CD4-positive, alpha-beta T cell treated with Interferon gamma for 1 hour (primary cell): ENCODE results near the gene PDE2A.

Source experiments
- DNase-seq: peaks from one replicate; pipeline ENCODE4 v3.0.0-alpha.2; 2020

The PDE2A gene

DNA sequence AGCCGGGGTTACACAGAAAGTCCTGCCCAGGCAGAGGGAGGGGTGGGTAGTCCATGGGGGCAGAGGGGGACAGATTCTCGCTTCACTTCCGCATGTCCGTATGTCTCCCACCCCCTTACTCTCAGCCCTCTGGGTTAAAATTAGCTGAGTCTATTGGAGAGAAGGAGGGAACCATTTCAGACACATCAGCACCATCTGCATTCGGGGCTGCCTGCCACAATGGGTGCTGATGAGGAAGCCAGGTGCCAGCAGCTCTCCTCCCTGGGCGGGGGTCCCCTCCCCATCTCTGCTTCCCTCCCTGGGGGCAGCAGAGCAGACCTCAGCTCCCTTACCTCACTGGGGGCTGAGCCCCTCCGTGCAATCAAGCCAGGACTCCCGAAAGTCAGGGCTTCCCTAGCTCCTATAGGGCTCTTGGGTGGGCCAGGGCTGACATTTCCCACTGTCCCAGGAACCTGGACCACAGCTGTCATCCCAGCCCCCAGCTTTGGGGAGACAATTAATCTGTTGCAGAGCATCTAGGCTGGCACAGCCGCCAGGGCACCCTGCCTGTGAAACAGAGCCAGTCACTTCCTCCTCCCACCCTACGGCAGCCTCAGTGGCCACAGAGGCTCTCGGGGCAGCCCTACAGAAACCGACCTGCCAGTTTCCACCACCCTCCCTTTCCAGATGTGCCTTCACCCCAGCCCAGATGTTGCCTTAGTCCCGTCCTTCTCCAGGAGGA lies 67.3 kb downstream of the PDE2A start:
- DNase-seq: no peak

DNA sequence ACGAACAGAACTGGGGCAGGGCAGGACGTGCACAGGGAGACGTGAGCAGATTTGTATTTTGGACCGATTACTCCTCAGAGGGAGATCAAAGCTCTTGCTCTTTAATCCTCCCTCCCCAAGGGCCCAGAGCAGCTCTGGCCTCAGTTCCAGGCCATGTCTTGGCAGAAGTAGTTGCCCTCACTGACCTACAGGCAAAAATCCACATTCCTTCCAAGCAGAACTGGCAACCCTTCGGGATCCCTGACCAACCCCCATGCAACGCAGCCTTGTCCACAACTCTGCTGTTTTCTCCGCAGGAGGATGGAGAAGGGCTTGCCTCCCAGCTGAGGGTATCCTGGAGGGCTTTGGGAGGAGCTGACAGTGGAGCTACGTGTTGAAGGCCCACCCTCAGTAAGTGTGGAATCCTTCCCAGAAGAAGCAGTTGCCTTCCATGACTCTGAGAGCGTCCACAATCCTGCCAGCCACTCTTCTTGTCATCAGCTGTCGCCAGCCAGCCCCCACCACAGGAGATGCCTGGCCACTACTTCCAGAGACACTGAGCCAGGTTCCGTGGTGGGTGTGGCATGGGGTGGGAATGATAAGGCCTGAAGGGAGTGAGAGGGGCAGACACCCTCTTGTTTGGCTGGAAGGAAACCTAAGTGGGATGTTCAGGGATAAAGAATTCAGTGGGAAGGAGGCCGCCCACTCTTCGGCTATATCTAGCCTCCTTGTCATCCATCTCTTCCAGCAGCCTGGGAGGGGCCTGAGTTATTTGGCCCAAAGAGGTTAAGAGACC lies 68.1 kb downstream of the PDE2A start:
- no peak for DNase-seq

DNA sequence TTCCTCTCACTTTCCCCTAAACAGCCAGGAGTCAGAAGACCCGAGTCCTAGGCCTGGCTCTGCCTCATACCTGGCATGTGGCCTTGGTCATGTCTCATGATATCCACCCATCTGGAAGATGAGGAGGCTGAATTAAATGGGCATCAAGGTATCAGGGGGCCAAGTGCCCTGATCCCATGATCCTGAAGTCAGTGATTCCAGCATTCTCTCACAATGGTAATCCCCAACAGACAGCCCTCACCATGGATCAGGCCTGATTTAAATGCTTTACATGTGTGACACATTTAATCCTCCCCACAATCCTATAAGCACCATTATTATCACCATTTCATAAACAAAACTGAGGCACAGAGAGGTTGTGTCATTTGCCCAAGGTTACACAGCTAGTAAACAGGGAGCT lies 70.0 kb downstream of the PDE2A start:
- DNase-seq: no peak

DNA sequence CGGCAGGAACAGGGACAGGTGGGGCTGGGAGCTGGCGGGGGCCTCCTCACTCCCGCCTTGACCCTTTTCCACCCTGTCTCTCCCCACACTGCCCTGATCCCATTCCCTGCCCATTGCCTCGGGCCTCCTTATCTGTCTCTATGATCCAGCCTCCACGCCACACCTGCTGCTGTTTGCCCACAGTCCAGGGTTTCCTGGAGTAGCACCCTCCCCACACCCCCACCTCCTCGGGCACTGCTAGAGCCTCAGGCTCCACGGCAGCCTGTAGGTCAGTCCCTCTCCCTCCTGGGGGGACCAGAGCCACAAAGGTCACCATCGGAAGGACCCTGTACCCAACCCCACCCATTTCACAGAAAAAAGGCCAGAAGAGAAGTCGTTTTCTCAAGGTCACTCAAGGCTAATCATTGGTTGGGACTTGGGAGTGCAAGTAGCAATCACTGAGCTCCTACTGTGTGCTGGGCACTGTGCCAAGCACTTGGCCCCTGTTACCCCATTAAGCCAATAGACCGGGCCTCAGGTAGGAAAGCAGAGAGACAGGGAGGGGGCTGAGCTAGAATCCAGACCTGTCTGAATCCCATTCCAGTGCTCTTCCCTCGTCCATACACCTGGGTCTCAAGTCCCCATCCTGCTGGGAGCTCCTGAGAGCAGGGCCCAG lies 71.8 kb downstream of the PDE2A start:
- no peak for DNase-seq

DNA sequence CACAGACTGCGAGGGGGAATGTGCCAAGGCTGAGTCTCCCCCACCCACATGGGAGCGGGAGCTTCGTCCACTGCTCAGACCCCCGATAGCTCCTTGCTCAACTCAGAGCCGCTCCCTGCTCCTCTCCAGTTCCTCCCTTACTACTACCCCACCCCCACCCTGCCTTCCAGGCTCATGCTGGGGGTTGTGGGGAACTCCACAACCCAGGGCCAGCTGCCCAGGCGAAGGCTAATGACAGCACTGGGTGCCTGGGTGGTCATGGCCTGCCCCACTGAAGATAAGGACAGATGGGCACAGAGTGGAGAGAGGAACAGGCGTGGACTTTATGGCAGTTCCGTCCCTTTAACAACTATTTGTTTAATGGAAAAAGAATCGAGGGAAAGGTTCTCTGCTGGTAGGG lies 73.7 kb downstream of the PDE2A start:
- no peak for DNase-seq

DNA sequence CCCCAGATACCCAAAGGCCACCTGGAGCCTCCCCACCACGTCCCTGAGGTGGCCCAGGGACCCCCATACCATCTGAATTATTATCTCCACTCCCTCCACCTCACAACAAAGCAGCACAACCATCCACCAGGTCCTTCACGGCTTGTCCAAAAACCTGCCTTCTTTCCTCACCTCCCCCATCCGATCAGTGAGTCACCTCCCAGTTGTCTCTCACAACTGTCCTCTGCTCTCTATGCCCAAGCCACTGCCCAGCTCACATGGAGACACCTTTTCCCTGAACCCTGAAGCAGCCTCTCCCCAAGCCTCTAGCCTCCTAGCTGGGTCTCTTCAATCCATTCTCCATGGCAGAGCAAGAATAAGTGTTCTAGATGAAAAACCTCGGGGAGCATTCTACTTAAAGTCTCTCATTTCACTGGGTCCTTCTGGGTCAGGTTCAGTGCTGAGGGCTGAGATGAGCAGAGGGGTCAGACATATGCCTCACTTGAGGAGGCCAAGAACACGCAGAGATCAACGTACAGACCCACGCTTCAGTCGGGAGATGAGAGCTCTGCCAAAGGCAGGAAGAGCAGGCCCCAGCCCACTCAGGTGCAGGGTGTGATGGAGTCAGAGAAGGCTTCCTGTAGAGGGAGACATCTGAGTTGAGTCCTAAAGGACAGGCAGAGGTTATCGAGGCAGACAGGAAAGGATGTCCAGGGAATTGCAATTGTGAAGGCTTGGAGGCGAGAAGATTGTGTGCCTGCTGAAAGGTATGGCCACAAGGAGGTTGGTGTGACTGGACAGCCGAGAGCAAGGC lies 74.7 kb downstream of the PDE2A start:
- DNase-seq: no peak

DNA sequence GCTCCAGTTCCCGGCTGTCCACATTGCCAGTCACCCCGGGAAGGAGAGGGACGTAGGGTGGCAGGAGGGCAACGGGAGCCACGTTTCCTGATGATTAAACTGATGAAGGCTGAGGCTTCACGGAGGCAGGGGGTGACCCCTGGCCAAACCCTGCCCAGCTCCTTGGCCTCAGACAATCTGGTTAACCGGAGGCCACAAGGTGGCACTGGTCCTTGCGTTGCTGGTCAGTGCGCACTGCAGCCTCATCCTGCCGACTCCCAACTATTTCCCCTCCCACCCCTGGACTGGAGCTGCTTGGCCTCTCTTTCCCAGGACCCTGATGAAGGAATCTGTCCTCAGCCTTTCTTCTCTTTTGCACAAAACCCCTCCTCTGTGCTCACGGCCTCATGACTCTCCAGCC lies 75.3 kb downstream of the PDE2A start:
- DNase-seq: no peak

DNA sequence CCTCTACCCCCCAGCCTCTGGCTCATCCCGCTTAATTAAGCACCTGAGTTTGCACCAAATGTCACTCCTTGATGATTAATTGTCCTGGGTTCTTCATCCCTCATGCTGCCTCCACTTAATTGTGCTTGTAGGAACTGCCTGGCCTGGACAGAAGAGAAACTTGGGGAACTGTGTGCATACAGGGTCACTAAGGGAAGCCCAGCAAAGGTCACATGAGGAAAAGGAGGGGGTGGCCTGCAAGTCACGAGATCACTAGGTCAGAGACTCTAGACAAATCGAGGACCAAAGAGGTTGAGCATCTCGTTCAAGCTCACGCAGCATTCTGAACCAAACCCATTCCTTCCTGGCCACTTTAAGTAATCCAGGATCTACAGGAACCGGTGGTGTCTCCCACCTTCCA lies 75.8 kb downstream of the PDE2A start:
- no peak for DNase-seq

DNA sequence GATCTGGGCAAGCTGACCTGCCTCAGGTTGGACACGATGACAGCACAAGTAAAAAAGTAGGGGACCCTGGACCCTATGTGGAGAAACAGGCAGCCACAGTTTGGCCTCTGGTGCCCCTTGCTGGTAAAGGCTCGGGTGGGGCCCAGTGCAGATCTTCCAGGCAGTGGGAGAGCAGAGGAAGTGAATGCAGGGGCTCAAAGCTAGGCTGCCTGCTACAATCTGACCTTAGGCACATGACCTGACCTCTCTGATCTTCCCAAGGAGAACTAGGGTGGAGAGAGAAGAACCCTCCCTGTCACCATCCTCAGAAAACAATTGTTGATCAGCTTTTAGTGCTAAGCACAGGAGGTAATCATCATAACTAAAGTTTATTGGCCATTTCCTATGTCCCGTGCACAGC lies 76.5 kb downstream of the PDE2A start:
- DNase-seq: no peak

DNA sequence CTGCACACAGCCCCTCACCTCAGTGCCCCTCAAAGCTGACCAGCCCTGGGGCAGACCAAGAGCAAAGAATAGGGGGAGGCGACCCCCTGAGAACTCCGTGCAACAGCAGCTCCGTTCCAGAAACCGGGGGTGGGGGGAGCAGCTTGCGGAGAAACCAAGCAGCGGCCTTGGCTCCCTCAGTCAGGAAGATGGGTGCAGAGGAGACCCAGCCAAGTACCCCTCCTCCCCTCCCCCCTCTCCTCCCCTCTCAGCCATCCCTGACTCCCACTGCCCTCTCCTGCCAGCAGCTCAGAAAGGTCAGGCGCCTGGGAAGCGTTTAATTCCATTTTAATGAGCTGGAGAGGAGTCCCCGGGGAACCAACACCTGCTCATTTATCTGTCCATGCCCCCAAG lies 78.9 kb downstream of the PDE2A start:
- DNase-seq: no peak

DNA sequence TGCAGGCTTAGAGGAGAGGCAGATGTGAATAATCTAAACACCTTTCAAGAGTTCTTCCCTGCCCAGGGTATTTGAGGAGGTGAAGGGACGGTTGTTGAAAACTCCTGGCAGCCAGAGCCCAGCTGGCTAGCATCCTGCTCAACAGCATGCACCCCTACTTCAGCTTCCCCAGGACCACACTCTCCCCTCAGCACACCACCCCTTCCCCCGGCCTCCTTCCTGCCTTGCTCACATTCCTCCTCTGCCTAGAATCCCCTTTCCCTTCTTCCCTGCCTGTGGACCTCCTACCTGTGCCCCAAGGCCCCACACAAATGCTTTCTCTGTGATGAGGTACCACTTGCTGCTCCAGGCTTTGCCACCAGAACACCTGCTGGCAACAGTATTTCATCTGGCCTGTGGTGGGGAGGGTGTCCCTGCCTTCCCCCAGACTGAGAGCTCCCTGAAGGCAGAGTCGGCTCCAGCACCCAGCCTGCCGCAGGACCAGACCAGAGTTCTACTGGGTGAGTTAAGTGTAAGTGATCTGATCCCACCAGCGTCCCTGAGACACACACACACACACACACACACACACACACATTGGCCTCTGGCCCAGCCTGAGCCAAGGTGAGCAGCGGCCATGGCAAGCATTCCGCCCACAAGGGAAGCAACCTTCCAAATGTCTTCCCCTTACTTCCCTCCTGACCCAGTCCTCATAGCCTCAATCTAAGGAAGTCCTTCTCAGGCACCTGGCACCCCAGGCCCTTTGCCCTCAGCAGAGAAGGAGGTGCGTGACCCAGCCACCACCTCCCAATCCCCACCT lies 79.5 kb downstream of the PDE2A start:
- no peak for DNase-seq

DNA sequence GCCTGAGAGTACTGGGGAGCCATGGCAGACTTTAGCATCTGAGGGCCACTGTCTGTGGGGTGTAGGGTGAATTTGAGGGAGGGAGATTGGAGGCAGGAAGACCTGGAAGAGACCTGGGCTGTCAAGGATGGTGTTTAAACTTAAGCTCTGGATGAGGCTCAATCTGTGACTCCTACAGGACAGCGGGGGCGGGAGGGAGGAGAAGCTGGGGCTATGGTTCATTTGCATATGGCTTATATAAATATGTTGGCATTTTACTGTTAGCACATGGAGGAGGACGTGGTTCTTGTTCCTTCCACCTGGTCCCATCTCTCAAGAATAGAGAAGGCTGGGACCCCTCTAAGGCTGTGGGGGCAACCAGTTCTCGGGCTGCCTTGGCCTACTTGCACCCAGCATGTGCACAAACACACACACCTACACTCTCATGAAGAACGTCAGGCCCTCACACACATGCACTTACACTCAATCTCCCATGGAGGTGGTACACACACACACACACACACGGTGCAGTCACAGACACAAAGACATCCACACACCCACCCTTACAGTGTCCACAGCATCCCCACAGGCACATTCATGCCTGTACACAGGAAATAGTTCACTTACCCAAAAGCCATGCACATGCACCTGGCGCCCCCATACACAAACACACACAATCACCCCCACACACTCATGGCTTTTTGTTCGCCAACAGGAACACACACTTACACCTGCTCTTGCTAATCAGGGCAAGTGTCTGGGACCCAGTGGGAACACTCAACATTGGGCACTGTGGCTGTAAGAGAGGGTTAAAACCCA lies 81.3 kb downstream of the PDE2A start:
- no peak for DNase-seq

DNA sequence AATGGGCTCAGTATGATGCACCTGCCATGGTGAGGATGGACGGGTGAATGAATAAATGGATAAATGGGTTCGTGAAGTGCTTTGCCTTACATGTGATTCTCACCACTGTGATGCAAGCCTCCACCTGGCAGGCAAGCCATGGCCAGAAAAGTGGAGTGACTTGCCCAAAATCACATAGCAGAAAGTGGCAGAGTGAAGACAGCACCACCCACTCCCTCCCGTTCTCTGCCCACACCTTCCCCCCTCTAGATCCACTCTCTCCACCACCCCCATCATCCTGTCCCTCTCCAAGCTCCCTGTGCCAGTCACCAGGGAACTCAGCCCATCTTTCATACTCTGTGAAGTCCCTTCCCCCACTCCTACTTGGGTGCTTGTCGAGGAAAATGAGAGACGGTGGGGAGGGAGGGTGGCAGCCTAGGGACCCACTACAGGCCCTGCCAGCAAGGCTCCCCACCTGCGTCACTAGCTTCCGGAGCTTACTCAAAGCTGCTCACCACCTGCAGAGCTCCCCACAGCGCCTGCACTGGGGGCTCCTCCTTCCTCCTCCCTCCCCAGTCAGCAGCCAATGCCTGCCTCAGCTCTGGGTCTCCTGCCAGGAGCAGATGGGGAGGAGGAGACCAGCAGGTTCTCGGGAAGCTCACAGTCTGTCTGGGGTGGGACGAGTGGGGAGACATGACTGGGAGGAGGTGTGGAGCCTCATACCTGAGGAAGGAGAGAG lies 82.3 kb downstream of the PDE2A start:
- peak; percentile 70 for DNase-seq

DNA sequence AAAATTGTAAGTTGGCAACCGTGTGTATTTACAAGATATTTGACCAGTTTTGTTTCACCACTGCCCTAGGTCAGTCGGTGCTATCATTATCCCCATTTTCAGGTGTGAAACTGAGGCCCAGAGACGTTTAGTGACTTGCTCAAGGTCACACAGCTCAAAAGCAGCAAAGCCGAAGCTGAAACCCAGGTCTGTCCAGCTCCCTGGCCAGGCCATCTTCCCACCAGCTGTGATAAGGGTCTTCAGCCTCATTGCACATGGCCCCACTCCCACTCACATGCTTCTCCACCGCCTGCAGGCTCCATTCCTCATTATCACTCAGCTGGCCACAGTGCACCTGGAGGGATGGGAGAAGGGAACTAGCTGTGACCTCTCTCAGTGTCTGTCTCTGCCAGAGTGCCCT lies 83.2 kb downstream of the PDE2A start:
- DNase-seq: no peak

DNA sequence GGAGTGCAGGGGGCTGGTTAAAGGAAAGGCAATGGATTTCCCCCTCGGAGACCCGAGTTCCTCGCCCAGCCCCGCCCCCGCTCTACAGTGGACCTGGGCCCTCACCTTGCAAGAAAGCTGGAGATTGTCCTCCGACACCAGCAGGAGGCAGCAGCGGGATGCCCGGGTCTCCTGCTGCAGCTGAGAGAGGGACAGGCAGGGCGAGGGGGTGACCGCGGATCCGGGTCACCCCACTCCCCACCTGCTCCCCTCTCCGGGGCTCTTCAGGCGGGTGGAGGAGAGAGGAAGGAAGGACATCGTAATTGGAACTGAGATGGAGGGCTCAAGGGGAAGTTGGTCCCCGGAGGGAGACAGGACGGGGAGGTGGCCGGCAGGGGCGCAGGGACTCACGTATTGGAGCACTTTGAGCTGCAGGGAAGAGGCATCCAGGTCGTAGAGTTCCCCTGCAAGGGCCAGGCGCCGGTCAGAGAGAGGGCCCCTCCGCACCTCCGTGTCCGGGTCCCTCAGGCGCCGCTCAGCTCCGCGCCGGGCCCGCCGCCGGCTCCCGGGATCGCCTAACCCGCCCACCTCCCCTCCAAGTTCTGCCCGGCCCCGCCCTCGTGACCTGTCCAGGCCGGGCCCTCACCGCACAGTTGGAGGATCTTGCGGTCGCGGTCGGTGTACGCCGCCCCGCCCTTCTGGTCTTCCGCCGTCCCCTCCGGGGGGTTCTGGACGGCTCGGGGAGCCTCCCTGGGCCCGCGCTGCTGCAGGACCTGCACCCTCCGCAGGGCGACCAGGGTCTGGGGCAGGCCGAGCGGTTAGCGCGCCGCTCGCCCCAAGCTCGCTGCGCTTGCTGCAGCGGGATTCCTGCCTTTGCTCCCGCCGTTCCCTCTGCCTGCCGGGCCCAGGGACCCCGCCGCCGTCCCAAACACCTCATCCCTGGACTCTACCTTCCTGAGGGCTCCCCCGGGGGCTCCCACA lies 84.1 kb downstream of the PDE2A start:
- peak; percentile 58 for DNase-seq

DNA sequence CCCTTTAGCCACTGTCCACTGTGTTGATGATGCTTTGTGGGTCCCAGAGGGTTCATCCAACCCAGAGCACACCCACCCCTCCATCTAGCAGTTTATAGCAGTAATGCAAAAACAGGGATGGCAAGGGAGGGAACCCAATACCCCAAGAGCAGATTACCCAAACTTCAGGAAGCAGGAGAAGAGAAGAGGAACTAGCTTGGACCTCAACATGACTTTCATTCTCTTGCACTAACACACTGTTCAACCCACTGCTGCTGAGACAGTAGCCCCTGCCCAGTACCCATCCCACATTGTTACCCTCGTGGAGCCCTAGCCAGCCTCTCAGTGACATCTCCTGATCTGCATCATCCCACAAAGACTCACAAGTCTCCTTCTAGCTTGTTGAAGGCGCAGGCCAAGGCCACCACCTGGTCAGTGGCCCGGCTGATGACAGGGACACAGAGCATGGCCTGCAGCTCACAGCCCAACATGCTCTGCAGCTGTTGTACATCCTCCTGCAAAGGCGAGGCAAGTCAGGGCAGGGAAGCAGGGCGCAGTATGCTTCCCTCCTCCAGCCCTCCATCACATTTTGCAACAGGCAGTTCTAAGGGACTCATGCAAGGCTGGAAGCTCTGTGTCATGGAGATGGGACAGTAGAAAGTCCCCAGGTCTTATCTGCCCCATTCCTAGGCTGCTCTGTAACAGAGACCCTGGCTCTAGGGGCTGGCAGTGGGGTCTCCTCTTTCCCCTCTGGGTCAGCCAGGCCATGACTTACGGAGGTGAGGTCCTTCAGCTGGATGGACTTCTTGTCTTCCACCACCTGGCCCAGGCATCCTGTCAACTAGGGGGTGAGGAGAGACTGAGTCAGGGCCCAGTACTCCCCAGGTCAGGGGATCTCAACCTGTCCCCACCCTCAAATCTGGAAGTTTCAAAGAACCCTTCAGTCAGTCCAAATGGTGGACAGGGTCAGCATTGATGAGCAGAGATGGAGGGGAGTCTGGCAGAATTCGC lies 85.5 kb downstream of the PDE2A start:
- DNase-seq: no peak

DNA sequence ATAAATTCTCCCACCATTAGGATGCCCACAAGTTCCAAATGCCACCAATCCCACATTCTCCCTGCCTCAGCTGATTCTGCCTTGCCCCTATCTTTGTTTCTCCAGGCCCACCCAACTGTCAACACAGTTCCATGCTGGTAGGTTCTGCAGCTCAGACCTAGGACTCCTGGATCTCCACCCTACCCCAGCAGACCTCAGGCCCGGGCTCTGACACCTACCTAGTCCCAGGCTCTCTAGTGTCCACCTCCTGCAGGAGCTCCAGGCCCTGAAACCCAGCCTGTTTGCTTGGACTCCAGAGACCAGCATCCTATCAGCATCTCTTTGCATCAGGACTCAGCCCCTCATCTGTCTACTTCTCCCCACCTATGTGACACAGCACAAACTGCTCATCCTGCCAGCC lies 86.5 kb downstream of the PDE2A start:
- DNase-seq: no peak

DNA sequence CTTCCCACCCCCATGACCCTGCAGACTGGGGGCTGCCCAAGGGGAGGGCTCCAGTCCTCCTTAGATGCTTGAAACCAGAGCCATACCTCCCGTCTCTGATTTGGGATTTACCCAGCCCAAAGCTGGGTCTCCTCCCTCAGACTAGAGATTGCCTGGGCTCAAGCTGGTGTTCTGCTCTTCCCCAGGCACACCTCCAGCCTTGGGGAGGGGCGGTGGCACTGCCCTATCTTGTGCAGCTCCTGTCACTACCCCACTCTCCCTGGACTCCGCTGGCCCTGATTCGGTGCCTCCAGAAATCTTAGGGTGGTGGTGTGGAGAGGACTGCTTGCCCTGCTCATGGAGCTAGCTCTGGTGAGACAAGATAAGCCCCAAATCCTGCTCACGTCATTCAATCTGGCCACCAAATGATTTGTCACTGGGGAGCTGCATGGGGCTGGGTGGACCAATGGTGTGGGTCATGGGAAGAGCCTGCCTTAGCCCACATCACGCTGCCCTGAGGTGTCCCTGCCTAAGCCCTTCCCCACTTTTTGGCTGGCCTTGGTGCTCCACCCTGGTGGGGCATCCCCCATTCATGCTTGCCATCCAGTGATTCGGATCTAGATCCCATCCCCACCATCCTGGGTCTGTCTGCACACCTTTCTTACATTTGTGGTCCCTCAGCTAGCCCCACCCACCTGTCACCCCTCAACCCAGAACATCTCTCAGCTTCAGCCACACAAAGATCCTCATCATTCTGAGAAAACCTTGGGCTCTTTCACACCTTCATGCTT lies 87.7 kb downstream of the PDE2A start:
- no peak for DNase-seq
